C4-2B (cell line): ENCODE data around the gene HRCT1.

Source experiments
- CTCF ChIP-seq: fragments of 450-650 bp; conservative IDR thresholded peaks from 2 replicates; pipeline ENCODE4 v1.5.1; 2017; ENCODE audit warnings: mild to moderate bottlenecking
- ZFX ChIP-seq: fragments of 450-650 bp; IDR thresholded peaks from 2 replicates; pipeline ENCODE4 v1.6.1; 2017

- TF ChIP-seq CTCF = no peak
- no peak for TF ChIP-seq ZFX
Observed at GRCh38 chr9:35937227-35937626, 31.2 kb downstream of the HRCT1 start.
